ENCODE results near the gene C16orf92.

The C16orf92 gene

GRCh38 chr16:29996766-29997250 is 26.2 kb upstream of the C16orf92 start:
- TF ChIP-seq CTCF (conservative IDR thresholded peaks at IDR 0.05; ENCODE audit: control insufficient read depth, insufficient read depth, low read depth, low read length) = no peak
- DNase-seq (ENCODE audit: low read depth) = no peak
- peak overlapping the region; percentile 92 for H3K4me3 ChIP-seq (ENCODE audit: control insufficient read depth, low read depth, low read length)

GRCh38 chr16:29999605-30000004 is 23.4 kb upstream of the C16orf92 start:
- DNase-seq (ENCODE audit: low read depth) = no peak
- no peak overlapping the region for H3K4me3 ChIP-seq (ENCODE audit: control insufficient read depth, low read depth, low read length)
- TF ChIP-seq CTCF (conservative IDR thresholded peaks at IDR 0.05; ENCODE audit: control insufficient read depth, insufficient read depth, low read depth, low read length) = no peak

GRCh38 chr16:30000735-30001631 is 22.0 kb upstream of the C16orf92 start:
- TF ChIP-seq CTCF (conservative IDR thresholded peaks at IDR 0.05; ENCODE audit: control insufficient read depth, insufficient read depth, low read depth, low read length) = no peak
- H3K4me3 ChIP-seq (ENCODE audit: control insufficient read depth, low read depth, low read length) = no peak overlapping the region
- DNase-seq (ENCODE audit: low read depth) = no peak

GRCh38 chr16:30002614-30003346 is 20.2 kb upstream of the C16orf92 start:
- no peak for DNase-seq (ENCODE audit: low read depth)
- no peak overlapping the region for H3K4me3 ChIP-seq (ENCODE audit: control insufficient read depth, low read depth, low read length)
- no peak for TF ChIP-seq CTCF (conservative IDR thresholded peaks at IDR 0.05; ENCODE audit: control insufficient read depth, insufficient read depth, low read depth, low read length)

- no peak overlapping the region for H3K4me3 ChIP-seq (ENCODE audit: control insufficient read depth, low read depth, low read length)
- TF ChIP-seq CTCF (conservative IDR thresholded peaks at IDR 0.05; ENCODE audit: control insufficient read depth, insufficient read depth, low read depth, low read length) = no peak
Measured at GRCh38 chr16:30003670-30004423, 19.2 kb upstream of the C16orf92 start.

GRCh38 chr16:30004424-30004776 is 18.6 kb upstream of the C16orf92 start:
- no peak for TF ChIP-seq CTCF (conservative IDR thresholded peaks at IDR 0.05; ENCODE audit: control insufficient read depth, insufficient read depth, low read depth, low read length)
- DNase-seq (ENCODE audit: low read depth) = no peak
- H3K4me3 ChIP-seq (ENCODE audit: control insufficient read depth, low read depth, low read length) = no peak overlapping the region

More at GRCh38 chr16:30003670-30004423, 19.2 kb upstream of the C16orf92 start:
- DNase-seq (ENCODE audit: low read depth) = no peak

Measured in fibroblast of mammary gland (primary cell).